ENCODE measurements around the gene CDC20B.

Gene CDC20B, protein sequence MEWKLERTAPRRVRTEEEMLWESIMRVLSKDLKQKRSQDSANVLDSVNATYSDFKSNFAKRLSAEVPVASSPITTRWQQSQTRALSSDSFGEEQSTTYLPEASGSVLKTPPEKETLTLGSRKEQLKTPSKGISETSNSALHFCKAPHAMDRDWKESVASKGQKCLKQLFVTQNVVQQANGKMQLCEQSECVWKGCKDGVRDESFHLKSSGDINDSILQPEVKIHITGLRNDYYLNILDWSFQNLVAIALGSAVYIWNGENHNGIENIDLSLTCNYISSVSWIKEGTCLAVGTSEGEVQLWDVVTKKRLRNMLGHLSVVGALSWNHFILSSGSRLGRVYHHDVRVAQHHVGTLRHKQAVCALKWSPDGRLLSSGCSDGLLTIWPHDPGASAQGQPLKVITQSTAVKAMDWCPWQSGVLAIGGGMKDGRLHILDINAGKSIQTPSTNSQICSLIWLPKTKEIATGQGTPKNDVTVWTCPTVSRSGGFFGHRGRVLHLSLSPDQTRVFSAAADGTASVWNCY

DNA sequence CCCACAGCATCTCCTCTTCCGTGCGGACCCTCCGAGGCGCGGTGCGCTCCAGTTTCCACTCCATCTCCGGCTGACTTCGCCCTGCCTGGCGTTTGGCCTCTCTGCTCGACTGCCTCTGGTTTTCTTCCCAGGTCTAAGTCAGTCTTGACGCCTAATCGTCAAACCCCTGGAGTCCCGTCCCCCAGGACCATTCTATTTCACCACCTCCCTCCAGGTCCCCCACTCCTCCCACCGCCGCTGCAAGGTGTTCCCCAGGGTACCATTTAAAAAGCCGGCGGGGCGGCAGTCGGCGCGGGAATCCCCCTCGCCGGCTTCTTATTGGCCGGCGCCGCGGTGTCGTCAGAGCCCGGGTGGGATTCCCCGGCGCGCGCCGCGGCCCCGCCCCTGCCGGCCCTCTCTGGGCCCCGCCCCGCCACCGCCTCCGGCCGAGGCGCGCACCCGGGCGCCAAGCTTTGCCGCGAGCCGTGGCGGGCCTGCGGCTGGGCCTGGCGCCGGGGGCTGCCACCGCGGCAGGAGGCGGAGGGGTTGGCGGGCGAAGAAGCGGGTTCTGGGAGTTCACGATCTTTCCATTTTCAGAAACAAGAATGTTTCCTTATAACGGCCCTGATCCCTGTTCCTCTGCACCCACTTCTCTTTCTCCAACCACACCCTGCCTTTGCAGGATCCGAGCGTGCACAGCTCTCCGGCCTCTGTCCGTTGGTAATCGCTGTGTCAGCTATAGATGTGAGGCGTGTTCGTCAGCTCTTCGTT, at the start of gene CDC20B:
Gene CDC20B (minus strand): TSS at position 241 of the 750 bp plus-strand sequence. CDS start 177 bp downstream, at position 64.
- peak; percentile 63 to 77 for DNase-seq

- no peak for DNase-seq
These were observed 49.4 kb upstream of the CDC20B start for GRCh38 chr5:55222092-55222984.

DNA sequence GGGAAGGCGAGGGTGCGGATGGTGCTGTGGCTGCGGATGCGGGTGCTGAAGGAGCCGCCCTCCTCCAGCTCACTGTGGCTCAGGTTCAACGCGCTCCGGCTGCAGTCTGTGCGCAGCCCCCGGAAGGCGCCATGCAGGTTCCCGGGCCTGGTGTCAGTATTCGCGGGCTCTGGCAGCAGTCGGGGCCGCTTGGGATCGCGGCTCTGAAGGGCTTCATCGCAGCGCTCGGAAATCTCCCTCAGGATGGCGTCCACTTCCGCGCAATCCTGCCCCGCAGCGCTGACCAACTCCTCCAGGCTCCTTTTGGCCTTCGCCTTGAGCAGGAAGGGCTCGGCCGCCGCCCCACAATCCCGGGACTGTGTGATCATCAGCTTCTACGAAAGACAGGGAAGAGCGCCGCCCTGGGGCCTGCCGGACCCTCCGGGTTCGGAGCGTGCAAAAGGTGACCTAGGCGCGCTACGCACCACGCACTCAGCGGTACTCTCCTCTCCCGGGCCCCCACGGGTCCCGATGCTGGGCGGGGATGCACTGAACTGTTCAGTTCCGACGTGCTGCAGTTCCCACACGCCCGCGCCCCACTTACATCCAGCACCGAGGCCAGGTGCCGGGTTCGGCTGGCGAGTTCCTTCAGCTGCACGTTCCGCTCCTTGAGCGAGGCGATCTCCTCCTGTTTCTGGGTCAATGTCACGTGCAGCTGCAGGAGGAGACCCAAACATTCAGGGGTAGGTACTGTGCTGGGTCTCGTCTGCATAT, 47.6 kb upstream of the CDC20B start:
- no peak for DNase-seq

- no peak for DNase-seq
These were observed 46.8 kb upstream of the CDC20B start for GRCh38 chr5:55219770-55220169.

GRCh38 chr5:55218967-55219366, 46.0 kb upstream of the CDC20B start:
- DNase-seq = peak; percentile 40 to 53

DNA sequence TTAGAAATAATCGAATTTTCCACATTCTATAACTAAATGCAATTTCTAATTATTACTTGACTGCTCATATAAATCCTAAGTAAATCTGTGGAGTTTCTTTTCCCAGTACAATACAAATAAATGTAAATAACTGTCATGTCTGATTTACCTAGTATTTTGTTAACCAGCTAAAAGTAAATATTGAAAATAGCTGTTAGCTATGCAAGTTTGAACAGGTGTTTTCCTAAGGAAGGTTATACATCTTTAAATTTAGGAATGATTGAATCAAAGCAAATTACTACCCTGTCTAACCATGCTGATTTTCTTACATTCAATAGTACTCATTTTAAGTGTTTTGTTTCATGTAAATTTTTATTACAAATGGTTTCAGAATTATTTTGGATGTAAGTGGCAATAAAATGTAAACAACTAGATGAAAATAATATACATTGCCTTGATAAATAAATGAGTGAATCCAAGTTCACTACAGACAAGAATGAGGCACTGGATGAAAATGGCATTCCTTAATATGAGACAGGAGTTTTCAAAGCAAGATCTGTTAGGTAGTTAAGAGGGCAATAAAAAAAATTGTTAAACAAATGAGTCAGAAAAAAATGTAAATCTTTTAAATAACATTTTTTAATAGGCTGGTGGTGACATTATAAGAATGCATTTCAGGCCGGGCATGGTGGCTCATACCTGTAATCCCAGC, 38.4 kb upstream of the CDC20B start:
- peak in 1 of 2 experiments; percentile 40 for DNase-seq

DNA sequence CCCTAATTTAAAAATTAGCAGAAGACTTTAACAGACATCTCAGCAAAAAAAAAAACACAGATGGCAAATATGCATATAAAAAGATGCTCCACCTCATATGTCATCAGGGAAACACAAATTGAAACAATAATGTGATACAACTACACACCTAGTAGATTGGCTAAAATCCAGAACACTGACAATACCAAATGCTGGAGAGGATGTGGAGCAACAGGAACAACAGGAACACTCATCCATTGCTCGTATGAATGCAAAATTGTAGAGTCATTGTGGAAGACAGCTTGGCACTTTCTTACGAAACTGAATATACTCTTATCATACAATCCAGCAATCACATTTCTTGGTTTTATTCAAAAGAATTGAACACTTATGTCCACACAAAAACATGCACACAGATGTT, 32.0 kb upstream of the CDC20B start:
- DNase-seq = no peak

DNA sequence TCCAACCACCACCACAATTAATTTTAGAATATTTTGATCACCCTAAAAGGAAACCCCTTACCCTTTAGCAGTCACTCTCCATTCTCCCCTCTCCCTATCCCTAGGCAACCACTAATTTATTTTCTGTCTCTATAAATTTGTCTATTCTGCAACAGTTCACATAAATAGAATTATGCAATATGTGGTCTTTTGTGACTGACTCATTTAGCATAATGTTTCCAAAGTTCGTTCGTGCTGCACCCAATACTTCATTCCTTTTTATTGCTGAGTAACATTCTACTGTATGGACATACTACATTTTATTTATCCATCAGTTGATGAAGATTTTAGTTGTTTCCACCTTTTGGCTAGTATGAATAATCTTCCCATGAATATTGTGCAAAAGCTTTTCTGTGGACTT, 18.2 kb upstream of the CDC20B start:
- DNase-seq = no peak

DNA sequence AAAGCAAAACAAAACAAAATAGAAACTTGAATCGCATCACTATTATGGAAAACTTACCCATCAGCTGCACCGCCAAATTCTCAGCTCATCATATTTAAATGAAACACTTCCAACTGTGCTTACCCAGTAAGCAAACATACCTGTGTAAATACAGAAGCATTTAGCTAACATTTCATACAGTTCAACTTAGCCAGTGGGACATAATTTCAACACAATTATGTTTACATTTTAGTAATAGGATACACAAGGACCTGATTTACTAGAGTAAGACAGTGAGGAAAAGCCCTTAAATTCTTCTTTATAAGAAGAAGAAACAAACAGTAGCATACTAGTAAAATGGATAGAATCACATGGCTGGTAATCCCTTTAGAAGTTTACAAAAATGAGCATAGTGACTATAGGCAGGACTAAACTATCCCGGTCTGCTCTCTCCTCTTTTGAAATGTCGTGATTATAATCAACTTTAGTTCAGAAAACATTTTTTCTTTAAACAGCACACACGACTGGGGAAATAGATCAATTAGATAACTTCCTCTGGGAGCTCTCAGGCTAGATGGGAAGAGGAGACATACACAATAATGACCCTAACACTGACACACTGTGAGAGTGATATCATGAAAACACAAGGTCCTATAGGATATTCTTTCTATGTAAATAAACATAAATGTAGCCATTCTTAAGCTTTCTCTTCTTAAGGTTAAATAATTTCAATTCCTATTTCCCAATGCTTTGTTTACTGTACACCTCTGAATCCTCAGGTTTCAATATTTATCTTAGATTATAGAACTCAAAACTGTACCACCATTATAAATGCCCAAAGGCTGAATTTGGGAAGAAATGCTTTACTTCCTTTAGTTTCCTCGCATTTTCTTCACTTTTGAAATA, 15.9 kb upstream of the CDC20B start:
- peak; percentile 35 to 83 for DNase-seq

DNA sequence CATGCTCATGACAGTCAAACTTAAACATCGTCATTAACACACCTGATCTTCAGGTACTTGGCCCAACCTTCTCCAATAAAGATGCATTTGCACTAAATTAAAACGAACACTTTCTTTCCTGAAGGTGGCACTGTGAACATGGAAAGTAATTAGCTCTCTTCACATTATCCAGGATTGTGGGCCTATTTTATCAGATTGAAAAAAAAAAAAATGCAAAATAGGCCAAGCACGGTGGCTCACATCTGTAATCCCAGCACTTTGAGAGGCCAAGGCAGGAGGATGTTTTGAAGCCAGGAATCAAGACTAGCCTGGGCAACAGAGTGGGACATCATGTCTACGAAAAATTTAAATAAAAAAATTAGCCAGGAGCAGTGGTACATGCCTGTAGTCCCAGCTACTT, 14.4 kb upstream of the CDC20B start:
- DNase-seq = peak; percentile 14 to 54

DNA sequence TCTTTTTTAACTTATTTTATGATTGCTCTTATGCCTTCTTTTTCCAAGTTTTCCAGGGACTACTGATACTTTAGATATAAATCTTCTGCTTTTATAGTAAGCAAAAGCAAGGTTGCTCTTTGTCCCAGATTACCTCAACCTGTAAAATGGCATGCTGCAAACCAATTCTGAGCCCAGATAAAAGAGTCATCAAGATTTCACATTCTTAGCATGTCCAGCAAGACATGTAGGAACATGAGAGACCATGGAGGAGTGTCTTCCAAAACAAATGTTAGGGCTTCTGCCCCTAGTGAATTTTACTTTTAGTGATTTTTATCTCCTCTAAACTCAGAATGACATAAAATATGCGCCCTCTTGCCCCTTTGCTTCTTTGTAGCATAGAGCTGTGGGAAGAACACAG, 7.0 kb upstream of the CDC20B start:
- DNase-seq = no peak

DNA sequence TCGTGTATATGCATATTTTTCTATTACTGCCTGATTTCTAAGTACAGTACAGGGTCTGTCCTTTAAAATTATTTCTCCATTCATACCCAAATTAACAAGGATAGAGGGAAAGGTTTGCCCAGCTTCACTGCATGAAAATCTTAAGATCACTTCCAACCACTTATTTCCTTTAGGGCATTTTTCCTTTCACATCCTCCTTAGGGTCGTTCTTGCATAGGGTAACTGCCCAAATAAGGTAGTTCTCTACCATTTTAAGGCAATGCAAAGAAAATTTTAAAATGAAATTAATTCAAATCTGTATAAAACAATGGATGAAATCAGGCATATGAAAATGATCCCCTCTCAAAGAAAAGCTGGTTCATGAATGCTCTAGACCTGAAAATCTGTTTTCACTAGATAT, 4.1 kb upstream of the CDC20B start:
- DNase-seq = no peak

DNA sequence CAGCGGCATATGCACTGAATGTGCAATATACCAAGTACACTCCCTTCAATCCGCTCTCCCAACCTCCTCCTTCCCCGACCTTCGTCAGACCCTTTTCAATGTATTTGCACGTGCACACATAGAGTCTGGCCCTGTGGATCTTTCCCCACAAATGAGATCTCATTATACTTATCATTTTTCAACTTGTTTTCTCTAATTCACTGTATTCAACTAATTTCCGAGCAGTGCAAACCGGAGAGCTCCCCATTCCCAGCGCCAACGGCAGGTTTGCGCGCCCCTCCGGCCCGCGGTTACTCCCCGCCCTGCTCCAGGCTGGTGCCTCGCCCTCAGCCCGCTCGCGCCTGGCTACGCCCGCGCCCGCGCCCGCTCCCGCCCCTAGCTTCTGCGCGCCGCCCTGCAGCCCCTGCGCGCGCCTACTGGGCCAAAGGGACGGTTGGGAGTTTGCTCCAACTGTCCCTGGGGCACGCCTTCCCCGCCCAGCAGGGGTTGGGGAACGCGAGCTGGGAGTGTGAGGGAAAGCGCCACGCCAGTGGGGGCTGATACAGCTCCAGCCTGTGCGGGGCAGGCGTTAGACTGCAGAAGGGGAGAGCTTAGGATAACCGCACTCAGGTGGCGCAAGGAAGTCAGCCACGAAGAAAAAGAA, 3.3 kb upstream of the CDC20B start:
- DNase-seq = peak; percentile 8 to 48

- no peak for DNase-seq
These were observed 2.8 kb upstream of the CDC20B start for GRCh38 chr5:55175781-55176175.

DNA sequence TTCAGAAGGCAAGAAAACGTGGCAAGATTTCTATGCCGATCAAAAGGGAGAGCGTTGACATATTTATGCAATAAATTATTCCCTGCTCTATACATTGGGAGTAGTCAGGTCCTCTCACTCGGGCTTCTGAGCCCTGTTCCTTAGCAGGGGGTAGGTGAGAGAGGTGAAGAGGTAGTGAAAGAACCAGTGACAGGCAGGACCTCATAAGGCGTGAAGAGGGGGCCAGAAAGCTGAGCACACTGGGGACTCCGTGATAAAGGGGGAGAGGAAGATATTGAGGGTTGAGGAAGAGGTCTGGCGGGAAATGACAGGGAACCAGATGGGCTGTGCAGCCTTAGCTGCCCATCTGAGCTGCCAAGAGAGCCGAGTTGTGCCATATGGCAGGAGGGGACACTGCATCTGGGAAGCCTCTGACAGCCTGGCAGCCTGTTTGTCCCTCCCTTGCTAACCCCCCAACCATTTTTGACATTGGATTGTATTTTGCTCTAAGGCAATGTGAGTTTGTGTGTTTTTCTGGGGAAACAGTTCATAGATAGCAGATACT, 782 bp upstream of the CDC20B start:
- peak in 1 of 2 experiments; percentile 2 for DNase-seq

DNA sequence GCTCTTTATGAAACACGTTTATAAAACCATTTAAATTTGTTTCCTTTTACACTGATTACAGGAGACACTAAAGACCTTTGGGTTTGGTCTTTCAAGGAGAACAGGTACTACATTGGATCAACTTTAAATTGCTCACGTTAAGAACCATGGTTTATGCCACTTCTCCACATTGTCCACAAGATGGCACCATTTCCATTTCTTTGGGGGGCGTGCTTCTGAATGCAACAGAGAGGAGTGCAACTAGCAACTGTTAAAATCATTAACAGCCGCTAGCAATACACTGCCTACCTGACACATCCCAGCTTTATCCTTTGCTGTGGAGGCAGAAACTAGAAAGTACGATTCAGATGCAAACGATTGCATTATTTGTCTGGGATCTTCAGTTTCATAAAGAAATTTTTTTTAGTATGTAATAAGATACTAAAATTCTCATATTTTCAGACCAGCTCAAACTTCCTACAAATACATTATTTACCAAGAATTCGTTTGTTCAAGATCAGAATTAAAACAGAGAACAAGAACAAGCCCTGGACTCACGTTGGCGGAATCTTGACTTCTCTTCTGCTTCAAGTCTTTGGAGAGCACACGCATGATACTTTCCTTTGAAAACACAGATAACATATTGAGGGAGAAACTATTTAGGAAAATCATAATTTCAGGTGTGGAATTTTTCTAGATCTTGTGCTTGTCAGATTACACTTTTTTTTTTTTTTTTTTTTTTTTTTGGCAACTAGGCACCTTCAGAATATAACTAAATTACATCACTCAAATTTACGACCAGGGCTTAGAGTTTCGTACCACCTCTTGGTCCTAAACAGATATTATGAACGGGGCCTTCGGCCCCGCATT, 702 bp downstream of the CDC20B start:
- DNase-seq = peak; percentile 62 to 80

DNA sequence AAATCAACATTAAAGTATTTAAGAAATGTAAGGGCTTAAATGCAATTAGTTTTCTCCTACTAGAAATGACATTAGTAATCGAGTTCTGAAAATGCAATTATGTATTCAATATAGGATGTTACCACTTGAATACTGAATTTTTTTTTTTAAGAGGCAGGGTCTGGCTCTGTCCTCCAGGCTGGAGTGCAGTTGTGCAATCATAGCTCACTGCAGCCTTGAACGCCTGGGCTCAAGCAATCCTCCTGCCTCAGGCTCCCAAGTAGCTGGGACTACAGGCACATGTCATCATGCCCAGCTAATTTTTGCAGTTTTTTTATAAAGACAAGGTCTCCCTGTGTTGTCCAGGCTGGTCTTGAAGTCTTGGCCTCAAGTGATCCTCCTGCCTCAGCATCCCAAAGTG, 1.5 kb downstream of the CDC20B start:
- DNase-seq = no peak

- DNase-seq = no peak
These were observed 10.3 kb downstream of the CDC20B start for GRCh38 chr5:55162666-55163065.

Measured in NCI-H2081 (cell line).